CD4-positive, alpha-beta T cell treated with Interleukin-6 for 4 hours (primary cell): ENCODE measurements around the gene IGHMBP2.
A peak's percentile ranks its signal among the peaks of the same experiment; 100 is the strongest.

Experiments used
- DNase-seq: peaks from one replicate; pipeline ENCODE4 v3.0.0-alpha.2; 2020; ENCODE audit warnings: mixed read lengths

Gene IGHMBP2

GRCh38 chr11:68941324-68942094 is 37.8 kb downstream of the IGHMBP2 start:
- DNase-seq = no peak

- no peak for DNase-seq
Observed at GRCh38 chr11:68942095-68942620, 38.5 kb downstream of the IGHMBP2 start.

GRCh38 chr11:68942751-68943271 is 39.1 kb downstream of the IGHMBP2 start:
- DNase-seq = no peak

GRCh38 chr11:68946416-68947090 is 42.9 kb downstream of the IGHMBP2 start:
- no peak for DNase-seq

- DNase-seq = no peak
Observed at GRCh38 chr11:68947151-68947550, 43.5 kb downstream of the IGHMBP2 start.

- DNase-seq = no peak
Observed at GRCh38 chr11:68948496-68948895, 44.8 kb downstream of the IGHMBP2 start.

GRCh38 chr11:68948935-68949334 is 45.2 kb downstream of the IGHMBP2 start:
- no peak for DNase-seq

- DNase-seq = no peak
Observed at GRCh38 chr11:68950270-68950669, 46.6 kb downstream of the IGHMBP2 start.

- no peak for DNase-seq
Observed at GRCh38 chr11:68950762-68951161, 47.1 kb downstream of the IGHMBP2 start.

- DNase-seq = no peak
Observed at GRCh38 chr11:68954836-68955606, 51.3 kb downstream of the IGHMBP2 start.

GRCh38 chr11:68955607-68955958 is 51.9 kb downstream of the IGHMBP2 start:
- DNase-seq = no peak

GRCh38 chr11:68956142-68956541 is 52.5 kb downstream of the IGHMBP2 start:
- peak; percentile 48 for DNase-seq

GRCh38 chr11:68956547-68957254 is 53.0 kb downstream of the IGHMBP2 start:
- no peak for DNase-seq

GRCh38 chr11:68958211-68958610 is 54.5 kb downstream of the IGHMBP2 start:
- DNase-seq = no peak

GRCh38 chr11:68959465-68960293 is 56.0 kb downstream of the IGHMBP2 start:
- DNase-seq = no peak

GRCh38 chr11:68960294-68961071 is 56.8 kb downstream of the IGHMBP2 start:
- DNase-seq = no peak

GRCh38 chr11:68961245-68961644 is 57.6 kb downstream of the IGHMBP2 start:
- DNase-seq = no peak

GRCh38 chr11:68962527-68963250 is 59.0 kb downstream of the IGHMBP2 start:
- DNase-seq = peak; percentile 71

- DNase-seq = no peak
Observed at GRCh38 chr11:68963779-68964178, 60.1 kb downstream of the IGHMBP2 start.
